ENCODE results near the gene NFE2L1. TPM values are rescaled to one million over a fixed set of nuclear protein-coding genes. Genes with fewer than 3 reads are reported as not detected.
A peak's percentile ranks its signal among the peaks of the same experiment; 100 is the strongest.

NFE2L1 gene
- total RNA-seq, 4 donors from 2014 or later, result 173 to 242 (median 211) TPM

- H3K27ac ChIP-seq, result no peak overlapping the region
- H3K27me3 ChIP-seq, result no peaks in the 10 kb centered on the region
- intact Hi-C loops (cut with DNase I; ENCODE audit: low total_unique reads), result no loop called here
- in situ Hi-C loops (cut with MboI; ENCODE audit: low pct_ligation_motif_present in 1 of 4, low pct_unique_long_range_greater_than_20kb in 1 of 4, low sequenced_read_pairs in 3 of 4), result no loop called here
- H3K4me1 ChIP-seq, result peaks cover 6 to 29% (median 19%) of the 10 kb centered on the region in 4 donors
- no peaks in the 10 kb centered on the region for H3K36me3 ChIP-seq
- H3K4me3 ChIP-seq, result no peak overlapping the region
- 81 to 85% methylated on average over 5 to 7 of the region's 7 CpGs for WGBS, 2 donors (ENCODE audit: low coverage in 1 of 2)
- TF ChIP-seq CTCF (IDR thresholded peaks at IDR 0.05) (no peak), EP300 (IDR thresholded peaks at IDR 0.05; ENCODE audit: low read depth) (no peak), POLR2AphosphoS5 (IDR thresholded peaks at IDR 0.05) (no peak), POLR2A (IDR thresholded peaks at IDR 0.05) (no peak)
- no peaks in the 10 kb centered on the region for H3K9me3 ChIP-seq
- no peak for DNase-seq
Observed at GRCh38 chr17:48104440-48104839, 56.3 kb downstream of the NFE2L1 start.

GRCh38 chr17:48106802-48107136 is 58.6 kb downstream of the NFE2L1 start:
- intact Hi-C loops (cut with DNase I; ENCODE audit: low total_unique reads) (no loop called here), in situ Hi-C loops (cut with MboI; ENCODE audit: low pct_ligation_motif_present in 1 of 4, low pct_unique_long_range_greater_than_20kb in 1 of 4, low sequenced_read_pairs in 3 of 4) (no loop called here)
- H3K4me3 ChIP-seq, result peak overlapping the region; percentile 49 to 75 (median 60)
- H3K9me3 ChIP-seq, result no peaks in the 10 kb centered on the region
- WGBS, 2 donors (ENCODE audit: low coverage in 1 of 2), result 37 to 80% methylated on average over 5 to 13 of the region's 13 CpGs
- H3K4me1 ChIP-seq, result peaks cover 6 to 26% (median 11%) of the 10 kb centered on the region in 4 donors
- DNase-seq, result no peak
- no peaks in the 10 kb centered on the region for H3K36me3 ChIP-seq
- peak overlapping the region; percentile 86 to 96 (median 94) for H3K27ac ChIP-seq
- no peaks in the 10 kb centered on the region for H3K27me3 ChIP-seq
- TF ChIP-seq POLR2A (IDR thresholded peaks at IDR 0.05) (no peak), POLR2AphosphoS5 (IDR thresholded peaks at IDR 0.05) (no peak), CTCF (IDR thresholded peaks at IDR 0.05) (no peak), EP300 (IDR thresholded peaks at IDR 0.05; ENCODE audit: low read depth) (no peak)

GRCh38 chr17:48107137-48108055 is 59.2 kb downstream of the NFE2L1 start, which contains the start of gene SNX11:
SNX11 (plus strand) TSS chr17:48107766; CDS start chr17:48112044, 4,278 bp downstream.
- DNase-seq, result peak; percentile 96
- H3K4me1 ChIP-seq, result peaks cover 6 to 30% (median 11%) of the 10 kb centered on the region in 4 donors
- no peaks in the 10 kb centered on the region for H3K27me3 ChIP-seq
- TF ChIP-seq POLR2AphosphoS5 (IDR thresholded peaks at IDR 0.05), result peak; percentile 59 to 77 (median 73)
- TF ChIP-seq CTCF (IDR thresholded peaks at IDR 0.05), result peak in 1 of 5 experiments; percentile 3
- peak; percentile 82 for TF ChIP-seq POLR2A (IDR thresholded peaks at IDR 0.05)
- TF ChIP-seq EP300 (IDR thresholded peaks at IDR 0.05; ENCODE audit: low read depth), result no peak
- 0% methylated on average over 42 of the region's 64 CpGs; no CpG with 5 or more reads in 1 of the 2 donors for WGBS, 2 donors (ENCODE audit: low coverage in 1 of 2)
- peak within 1 kb of the TSS; percentile 49 to 75 (median 60) for H3K4me3 ChIP-seq
- intact Hi-C loops (cut with DNase I; ENCODE audit: low total_unique reads) (no loop called here), in situ Hi-C loops (cut with MboI; ENCODE audit: low pct_ligation_motif_present in 1 of 4, low pct_unique_long_range_greater_than_20kb in 1 of 4, low sequenced_read_pairs in 3 of 4) (no loop called here)
- no peaks in the 10 kb centered on the region for H3K9me3 ChIP-seq
- H3K36me3 ChIP-seq, result no peaks in the 10 kb centered on the region
- peak within 1 kb of the TSS; percentile 86 to 96 (median 94) for H3K27ac ChIP-seq

- H3K27me3 ChIP-seq, result no peaks in the 10 kb centered on the region
- H3K9me3 ChIP-seq, result no peaks in the 10 kb centered on the region
- H3K4me3 ChIP-seq, result no peak overlapping the region
- intact Hi-C loops (cut with DNase I; ENCODE audit: low total_unique reads), result no loop called here
- no peak overlapping the region for H3K27ac ChIP-seq
- no peak for TF ChIP-seq POLR2AphosphoS5 (IDR thresholded peaks at IDR 0.05)
- H3K4me1 ChIP-seq, result peaks cover 6 to 30% (median 11%) of the 10 kb centered on the region in 4 donors
- in situ Hi-C loops (cut with MboI; ENCODE audit: low pct_ligation_motif_present in 1 of 4, low pct_unique_long_range_greater_than_20kb in 1 of 4, low sequenced_read_pairs in 3 of 4), result no loop called here
- WGBS, 2 donors (ENCODE audit: low coverage in 1 of 2), result 84% methylated on average over 9 of the region's 9 CpGs; no CpG with 5 or more reads in 1 of the 2 donors
- H3K36me3 ChIP-seq, result peaks cover 0 to 14% (median 4%) of the 10 kb centered on the region in 4 donors
- DNase-seq, result no peak
Observed at GRCh38 chr17:48110761-48111160, 62.6 kb downstream of the NFE2L1 start.

Small RNAs within 50 kb of the gene (small RNA-seq; reads per million reads assigned to genes)
- gene AC004477.2 (0 reads per million in 4 donors), gene MIR152 (83.7 to 270 (median 208) reads per million in 4 donors), gene RNU6-1201P (0 to 0.14 (median 0) reads per million in 4 donors)

Other genes with a start within 250 kb of the NFE2L1 start
- gene OSBPL7, start 226.6 kb upstream of the NFE2L1 start, total RNA-seq, result 100 to 1,000 TPM in 1 of 4 donors, 10 to 100 TPM in 3; 53.5 to 148 (median 75.0) TPM
- gene MRPL10, start 216.8 kb upstream of the NFE2L1 start, total RNA-seq, result 10 to 100 TPM; 12.9 to 41.8 (median 32.0) TPM
- gene LRRC46, start 216.7 kb upstream of the NFE2L1 start, total RNA-seq, result under 1 TPM in 2 of 4 donors, not detected in 2; 0.48 to 0.80 TPM
- 100 to 1,000 TPM in 2 of 4 donors, 10 to 100 TPM in 2; 37.8 to 164 (median 89.7) TPM for gene SCRN2, start 207.1 kb upstream of the NFE2L1 start, total RNA-seq
- gene SP6, start 197.2 kb upstream of the NFE2L1 start, total RNA-seq, result 1 to 10 TPM in 3 of 4 donors, under 1 TPM in 1; 0.40 to 5.9 (median 4.9) TPM
- 10 to 100 TPM in 3 of 4 donors, 1 to 10 TPM in 1; 8.3 to 22.1 (median 17.4) TPM for gene SP2, start 152.1 kb upstream of the NFE2L1 start, total RNA-seq
- gene PNPO, start 106.8 kb upstream of the NFE2L1 start, total RNA-seq, result 10 to 100 TPM in 3 of 4 donors, 1 to 10 TPM in 1; 7.4 to 83.8 (median 31.6) TPM
- 100 to 1,000 TPM; 111 to 230 (median 182) TPM for gene PRR15L, start 90.5 kb upstream of the NFE2L1 start, total RNA-seq
- gene CDK5RAP3, start 77.2 kb upstream of the NFE2L1 start, total RNA-seq, result 100 to 1,000 TPM; 159 to 540 (median 296) TPM
- 10 to 100 TPM in 2 of 4 donors, 1 to 10 TPM in 2; 6.0 to 11.2 (median 8.3) TPM for gene COPZ2, start 10.6 kb upstream of the NFE2L1 start, total RNA-seq
- 10 to 100 TPM in 2 of 4 donors, 1 to 10 TPM in 2; 3.7 to 28.3 (median 12.8) TPM for gene CBX1, start 53.1 kb downstream of the NFE2L1 start, total RNA-seq
- 10 to 100 TPM in 3 of 4 donors, 1 to 10 TPM in 1; 2.0 to 24.3 (median 14.1) TPM for gene SNX11, start 59.4 kb downstream of the NFE2L1 start, total RNA-seq